Ramos (cell line): ENCODE data around the gene GALNT10.

ENCODE experiments used
- in situ Hi-C: fragments of 300-500 bp; cut with MboI; formaldehyde crosslinking; loops from one replicate; pipeline ENCODE4 v1.14.3; 2022; ENCODE audit warnings: low sequenced_read_pairs; ENCODE audit not compliant: unreplicated experiment

Gene GALNT10

GRCh38 chr5:154367101-154367500 is 176.6 kb downstream of the GALNT10 start:
- in situ Hi-C loops, result no loop called here

GRCh38 chr5:154368041-154368800 is 177.7 kb downstream of the GALNT10 start:
- in situ Hi-C loops, result no loop called here

- in situ Hi-C loops, result no loop called here
Measured at GRCh38 chr5:154369682-154370081, 179.1 kb downstream of the GALNT10 start.

GRCh38 chr5:154370119-154370518 is 179.6 kb downstream of the GALNT10 start:
- in situ Hi-C loops, result no loop called here

DNA sequence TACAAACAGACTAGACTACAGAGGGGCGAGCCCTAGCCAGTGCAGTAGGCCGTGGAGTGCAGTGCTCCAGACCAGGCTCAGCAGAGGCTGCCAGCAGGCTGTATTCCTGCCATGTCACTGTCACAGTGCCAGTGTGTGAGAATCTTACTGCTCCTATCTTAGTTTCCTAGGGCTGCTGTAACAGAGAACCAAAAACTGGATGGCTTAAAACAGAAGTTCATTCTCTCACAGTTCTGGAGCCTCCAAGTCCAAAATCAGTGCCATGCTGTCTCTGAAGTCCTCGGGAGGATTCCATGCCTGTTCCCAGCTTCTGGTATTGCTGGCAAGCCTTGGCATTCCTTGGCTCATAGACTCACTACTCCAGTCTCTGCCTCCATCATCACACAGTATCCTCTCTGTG is 180.3 kb downstream of the GALNT10 start:
- in situ Hi-C loops, result no loop called here

GRCh38 chr5:154371687-154372086 is 181.2 kb downstream of the GALNT10 start:
- in situ Hi-C loops, result no loop called here

DNA sequence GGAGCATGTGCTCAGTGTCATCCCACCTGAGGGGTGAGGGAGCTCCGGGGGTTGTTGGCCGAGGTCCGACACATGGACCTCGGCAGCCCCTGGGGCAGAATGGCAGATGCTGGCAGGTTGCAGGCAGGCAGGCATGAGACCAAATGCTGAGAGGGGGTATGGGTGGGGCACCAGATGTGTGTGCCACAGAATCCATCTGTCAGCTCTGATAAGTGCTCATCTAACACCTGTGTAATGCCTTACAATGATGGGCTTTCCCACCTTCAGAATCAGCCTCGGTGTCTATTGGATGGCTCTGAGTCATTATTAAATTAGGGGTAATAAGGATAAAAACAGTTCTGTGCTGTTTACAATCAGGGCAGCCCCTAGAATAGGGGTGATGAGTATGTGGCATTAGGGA is 182.1 kb downstream of the GALNT10 start:
- in situ Hi-C loops, result no loop called here

- in situ Hi-C loops, result no loop called here
Measured at GRCh38 chr5:154373326-154373725, 182.8 kb downstream of the GALNT10 start.

DNA sequence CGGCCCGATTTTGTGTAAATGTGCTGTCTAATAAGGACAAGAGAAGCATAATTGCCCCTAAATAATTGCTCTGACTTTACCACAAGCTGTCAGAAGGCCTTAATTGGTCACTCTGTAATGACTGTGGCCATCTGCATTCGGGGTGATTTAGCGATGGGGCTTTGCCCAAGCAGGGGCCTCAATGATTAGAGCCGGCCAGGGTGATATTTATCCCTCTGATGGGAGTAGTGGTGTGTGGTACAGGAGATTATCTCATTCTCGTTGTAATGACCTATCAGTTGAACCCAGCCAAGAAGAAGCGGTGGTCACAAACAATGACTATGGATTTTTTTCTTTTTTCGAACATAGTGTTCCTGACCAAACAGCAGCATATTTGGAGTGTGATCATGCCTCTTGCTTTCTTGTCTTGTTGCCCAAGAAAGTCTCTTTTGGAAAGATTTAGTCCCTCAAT is 183.2 kb downstream of the GALNT10 start:
- in situ Hi-C loops, result no loop called here

DNA sequence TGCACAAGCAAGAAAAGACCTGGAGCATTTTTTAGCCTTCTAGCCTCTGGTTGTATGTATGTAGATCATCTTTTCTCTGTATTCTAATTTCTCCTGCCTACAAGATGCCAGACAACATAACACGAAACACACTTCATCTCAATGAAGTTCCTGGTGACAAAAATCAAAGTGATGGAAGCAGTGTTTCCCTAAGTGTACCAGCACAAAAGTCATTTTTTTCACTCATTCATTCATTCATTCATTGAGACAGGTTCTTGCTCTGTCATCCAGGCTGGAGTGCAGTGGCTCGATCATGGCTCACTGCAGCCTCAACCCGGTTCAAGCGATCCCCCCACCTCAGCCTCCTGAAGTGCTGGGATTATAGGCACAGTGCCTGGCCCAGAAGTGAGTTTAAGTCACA is 183.7 kb downstream of the GALNT10 start:
- in situ Hi-C loops, result no loop called here

DNA sequence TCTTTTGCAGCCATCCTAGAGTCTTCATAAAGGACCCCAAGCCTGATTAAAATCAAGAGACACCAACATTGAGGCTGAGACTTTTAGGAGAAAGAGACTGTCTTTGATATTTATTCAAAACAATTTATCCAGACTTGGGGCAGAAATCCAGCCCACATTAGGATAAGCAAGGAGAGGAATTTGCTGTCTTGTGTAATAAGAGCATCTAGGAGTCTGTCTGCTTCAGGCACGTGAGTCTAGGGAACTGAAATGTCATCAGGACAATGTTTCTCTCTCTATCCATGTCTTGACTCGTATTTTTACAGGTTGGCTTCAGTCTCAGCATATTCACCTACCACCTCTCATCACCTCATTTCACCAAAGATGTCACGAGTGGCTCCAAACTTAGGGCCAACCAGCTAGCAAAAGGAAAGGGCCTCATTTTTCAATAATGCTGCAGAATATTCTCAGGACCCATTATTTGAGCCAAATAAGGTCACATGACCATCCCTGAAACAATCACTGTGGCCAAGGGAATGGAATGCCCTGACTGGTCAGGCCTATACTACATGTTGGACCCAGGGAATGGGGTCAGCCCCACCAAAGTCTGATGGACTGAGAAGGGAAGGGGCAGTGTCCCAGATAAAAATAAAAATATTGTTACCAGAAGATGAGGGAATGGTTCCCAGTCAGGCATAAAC is 184.9 kb downstream of the GALNT10 start:
- in situ Hi-C loops, result no loop called here

DNA sequence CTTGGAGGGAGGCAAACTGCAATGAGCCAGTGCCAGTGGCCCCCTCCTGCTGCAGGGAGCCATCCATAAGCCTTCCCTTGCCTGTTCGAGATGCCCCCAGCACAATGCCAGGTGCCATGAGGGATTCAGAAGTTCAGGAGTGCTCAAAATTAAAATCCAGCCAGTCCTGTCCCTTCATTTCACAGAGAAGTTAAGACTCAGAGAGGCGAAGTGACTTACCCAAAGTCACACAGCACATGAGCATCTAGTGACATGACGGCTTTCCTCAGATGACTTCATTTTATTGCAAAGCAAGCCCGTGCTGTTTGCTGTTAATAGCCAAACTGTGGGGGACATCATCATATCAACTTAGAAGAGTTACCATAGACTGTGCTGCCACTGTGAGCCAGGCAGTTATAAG is 185.9 kb downstream of the GALNT10 start:
- in situ Hi-C loops, result no loop called here

DNA sequence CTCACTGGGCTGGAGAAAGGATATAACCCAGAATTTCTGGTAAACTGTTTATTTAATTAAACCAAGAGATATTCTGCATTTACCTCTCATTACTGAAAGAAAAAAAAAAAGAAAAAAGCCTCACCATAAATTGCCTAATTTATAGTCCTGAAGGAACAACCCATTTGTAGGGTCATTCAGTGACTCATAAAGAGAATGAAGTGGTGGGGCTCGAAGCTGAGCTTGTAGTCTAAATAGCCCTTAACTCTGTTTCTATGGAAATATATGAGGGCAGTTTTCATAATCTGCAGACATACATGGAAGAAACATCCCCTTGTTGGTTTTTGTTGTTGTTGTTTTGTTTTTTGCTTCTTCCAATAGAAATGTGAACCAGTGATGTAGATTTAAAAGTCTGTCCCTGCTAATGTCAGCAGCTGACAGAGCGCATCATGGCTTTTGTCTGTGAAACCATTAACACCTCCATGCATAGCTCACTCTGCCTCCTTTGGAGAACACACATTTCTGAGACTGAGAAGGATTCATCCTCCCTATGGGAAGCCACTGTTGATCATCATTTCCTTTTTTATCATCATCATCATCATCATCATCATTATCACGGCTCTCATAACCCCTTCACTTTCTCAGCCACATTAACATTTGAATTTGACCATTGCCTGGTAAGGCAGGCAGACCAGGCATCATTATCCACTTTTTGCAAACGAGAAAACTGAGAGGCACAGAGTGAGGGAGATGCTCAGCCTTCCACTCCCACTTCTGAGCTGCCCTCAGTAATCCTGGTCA is 187.4 kb downstream of the GALNT10 start:
- in situ Hi-C loops, result no loop called here

DNA sequence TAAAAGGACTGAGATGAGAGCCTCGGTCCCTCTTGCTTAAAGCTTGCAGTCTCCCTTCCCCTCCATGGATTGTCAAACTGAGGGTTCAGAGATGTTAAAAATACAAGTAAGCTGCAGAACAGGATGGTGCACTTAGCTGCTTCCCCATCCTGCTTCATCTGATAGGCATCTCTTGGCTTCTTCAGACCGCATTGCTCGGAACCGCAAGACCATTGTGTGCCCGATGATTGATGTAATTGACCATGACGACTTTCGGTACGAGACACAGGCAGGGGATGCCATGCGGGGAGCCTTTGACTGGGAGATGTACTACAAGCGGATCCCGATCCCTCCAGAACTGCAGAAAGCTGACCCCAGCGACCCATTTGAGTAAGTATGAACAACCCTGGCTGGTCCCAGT is 189.7 kb downstream of the GALNT10 start:
- in situ Hi-C loops, result no loop called here

DNA sequence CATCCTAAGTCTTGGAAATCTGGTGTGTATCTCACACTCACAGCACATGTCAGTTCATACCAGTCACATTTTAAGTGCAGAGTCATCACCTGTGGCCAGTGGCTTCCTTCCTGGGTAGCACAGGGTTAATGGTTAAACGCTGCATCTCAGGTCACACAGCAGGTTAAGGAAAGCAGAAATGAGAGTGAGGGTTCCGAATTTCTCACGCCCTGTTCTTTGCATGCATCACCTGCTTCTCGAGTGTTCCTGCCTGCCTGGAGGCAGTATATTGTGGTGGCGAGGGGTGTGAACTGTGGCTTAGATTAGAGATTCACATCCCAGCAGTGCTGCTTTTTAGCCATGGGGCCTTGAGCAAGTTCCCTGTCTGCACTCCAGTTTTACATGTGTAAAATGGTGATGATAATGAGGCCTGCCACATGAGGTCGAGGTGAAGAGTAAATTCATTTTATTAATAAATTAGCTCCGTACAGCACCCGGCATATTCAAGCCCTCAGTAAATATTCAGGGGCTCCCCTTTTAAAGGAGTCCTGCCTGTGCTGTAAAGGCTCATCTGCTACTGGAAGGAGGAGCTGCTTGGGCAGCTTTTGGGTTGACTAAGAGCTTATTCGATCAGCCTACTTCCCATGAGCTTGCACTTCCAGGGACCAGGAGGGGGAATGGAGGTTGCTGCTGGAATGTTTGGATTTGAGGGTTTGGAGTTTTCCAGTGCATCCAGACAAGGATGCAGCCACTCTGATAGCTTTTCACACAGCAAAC is 194.1 kb downstream of the GALNT10 start:
- in situ Hi-C loops, result no loop called here

DNA sequence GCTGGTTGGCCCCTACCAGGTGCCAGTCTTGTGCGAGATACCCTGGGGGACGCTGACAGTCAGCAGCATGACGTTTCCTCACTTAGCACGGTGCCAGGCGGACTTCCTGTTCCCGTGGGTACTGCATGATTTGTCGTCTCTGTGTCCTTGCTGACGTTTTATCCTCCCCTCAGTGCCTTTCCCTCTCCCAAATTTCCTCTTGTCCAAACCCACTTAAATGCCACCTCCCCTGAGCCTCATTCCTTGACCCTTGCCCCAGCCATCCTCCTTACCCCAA is 194.6 kb downstream of the GALNT10 start:
- in situ Hi-C loops, result no loop called here

DNA sequence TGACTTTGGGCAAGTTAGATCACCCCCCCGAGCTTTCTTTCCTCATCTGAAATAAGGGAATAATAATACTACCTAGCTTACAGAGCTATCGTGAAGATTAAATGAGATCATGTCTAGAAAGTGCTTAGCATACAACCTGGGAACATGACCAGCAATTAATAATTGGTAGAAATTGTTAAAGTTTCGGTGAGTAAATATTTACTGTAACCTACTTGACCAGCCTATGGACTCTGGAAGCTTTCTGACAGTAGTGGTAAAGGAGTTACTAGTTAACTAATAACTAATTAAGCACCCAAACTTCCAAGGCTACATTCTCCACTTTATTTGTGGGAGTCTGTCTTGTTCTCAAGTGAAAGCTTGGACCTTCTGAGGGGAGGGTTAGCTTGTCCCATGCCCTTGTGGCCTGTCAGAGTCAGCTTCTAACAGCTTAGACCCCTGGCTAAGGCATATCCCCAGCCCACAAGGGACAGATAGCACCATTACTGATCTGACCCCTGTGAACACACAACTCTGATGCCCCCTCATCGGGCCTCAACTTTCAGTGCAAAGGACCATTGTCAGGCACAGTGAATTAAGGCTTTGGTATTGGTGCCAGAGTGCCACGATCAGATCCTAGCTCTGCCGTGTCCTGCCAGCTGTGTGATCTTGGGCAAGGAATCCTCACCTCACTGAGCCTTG is 196.6 kb downstream of the GALNT10 start:
- in situ Hi-C loops, result no loop called here

DNA sequence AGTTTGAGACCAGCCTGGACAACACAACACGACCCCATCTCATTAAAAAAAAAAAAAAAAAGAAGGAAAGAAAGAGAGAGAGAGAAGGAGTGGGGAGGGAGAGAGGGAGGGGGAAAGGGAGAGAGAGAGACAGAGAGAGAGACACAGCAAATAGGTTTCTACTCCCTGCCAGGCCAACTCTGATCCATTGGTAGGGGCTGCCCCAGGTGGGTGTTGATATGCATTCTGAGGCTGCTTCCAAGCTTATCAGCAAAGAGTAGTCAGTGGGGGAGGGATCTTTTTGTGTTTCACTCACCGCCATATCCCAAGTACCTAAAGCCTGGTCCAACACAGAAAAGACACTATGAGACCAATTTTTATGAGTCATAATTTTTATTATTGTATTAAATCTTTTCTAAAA is 198.3 kb downstream of the GALNT10 start:
- in situ Hi-C loops, result no loop called here

DNA sequence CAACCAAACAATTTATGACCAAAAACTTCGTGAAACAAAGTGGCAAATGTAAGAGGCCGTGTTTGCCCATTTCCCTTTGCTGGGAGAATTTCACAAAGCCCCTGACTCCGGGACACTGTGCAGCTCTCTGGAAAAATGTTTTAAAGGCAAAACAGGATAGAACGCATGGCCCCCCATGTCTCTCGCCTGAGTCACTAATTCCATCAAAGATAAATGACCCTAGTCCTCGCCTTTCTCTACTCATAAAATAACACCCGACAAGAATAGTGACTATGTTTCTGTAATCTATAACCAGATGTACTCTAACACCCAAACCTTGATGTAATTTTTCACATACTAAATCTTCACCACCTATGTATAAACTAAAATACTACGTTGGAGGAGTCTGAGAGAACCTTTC is 199.6 kb downstream of the GALNT10 start:
- in situ Hi-C loops, result no loop called here

GRCh38 chr5:154390746-154391359 is 200.3 kb downstream of the GALNT10 start:
- in situ Hi-C loops, result no loop called here
